ENCODE measurements around the gene SRP68.

DNA sequence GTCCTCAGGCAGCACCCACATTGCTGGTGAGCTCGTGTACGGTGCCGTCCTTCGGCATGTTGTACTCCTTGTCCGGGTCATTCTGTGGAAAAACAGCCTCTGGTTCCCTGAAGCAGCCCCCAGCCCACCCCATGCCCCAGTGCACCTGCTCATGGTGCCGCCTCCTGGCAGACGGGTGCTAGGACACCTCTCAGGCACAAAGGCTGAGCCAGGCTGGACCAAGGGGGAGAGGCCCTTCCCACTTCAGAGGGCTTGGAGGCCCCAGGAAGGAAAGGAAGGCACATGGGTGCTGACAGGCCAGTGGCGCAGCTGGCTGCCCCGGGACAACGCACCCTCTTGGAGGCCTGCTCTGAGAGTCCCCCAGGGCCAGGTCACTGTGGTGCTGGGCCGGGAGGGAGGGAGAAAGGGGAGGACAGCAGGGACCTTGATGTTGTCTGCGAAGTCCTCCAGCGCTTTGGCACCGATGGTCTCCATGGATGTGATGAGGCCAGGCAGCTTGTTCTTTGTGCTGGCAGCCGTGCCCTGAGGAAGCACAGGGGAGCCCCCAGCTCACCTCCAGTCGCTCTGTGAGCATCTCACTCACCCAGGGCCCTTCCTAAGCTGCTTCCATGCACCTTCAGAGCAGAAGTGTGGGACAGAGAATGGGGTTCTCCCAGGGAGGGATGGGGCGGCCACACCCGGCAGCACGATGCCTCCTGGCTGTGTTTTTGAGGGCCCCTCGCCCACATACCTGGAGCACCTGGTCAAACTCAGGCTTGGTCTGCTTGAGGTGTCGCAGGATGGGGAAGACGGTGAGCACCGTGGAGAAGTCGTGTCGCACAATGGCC is 15.9 kb upstream of the SRP68 start:
- no peak for TF ChIP-seq GATA3 (IDR thresholded peaks at IDR 0.05; ENCODE audit: low read depth, low read length)
- TF ChIP-seq GATA2 (IDR thresholded peaks at IDR 0.05; ENCODE audit: low read depth, low read length): no peak

Data from SH-SY5Y (cell line).